ENCODE measurements around the gene PAX2. TPM values are rescaled to one million over a fixed set of nuclear protein-coding genes. Genes with fewer than 3 reads are reported as not detected.

The PAX2 gene
- total RNA-seq, 1 donor from 2014 or later, result not detected

DNA sequence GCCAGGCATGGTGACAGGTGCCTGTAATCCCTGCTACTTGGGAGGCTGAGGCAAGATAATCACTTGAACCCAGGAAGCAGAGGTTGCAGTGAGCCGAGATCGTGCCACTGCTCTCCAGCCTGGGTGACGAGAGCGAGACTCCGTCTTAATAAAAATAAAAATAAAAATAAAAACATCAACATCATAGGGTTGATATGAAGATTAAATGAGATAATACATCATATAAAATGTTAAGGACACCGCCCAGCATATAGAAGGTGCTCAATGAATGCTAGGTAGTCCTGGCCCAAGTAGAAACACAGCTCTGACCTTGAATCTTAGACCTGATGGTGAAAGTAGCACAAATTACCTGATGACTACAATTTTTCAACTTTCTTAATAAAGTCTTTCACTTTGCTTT lies 74.0 kb downstream of the PAX2 start:
- no peak overlapping the region for H3K4me3 ChIP-seq
- H3K27me3 ChIP-seq, result peaks cover 76% of the 10 kb centered on the region
- H3K36me3 ChIP-seq, result no peaks in the 10 kb centered on the region
- H3K9me3 ChIP-seq, result no peaks in the 10 kb centered on the region
- H3K27ac ChIP-seq, result no peak overlapping the region
- TF ChIP-seq CTCF (IDR thresholded peaks at IDR 0.05), result no peak
- H3K4me1 ChIP-seq, result no peaks in the 10 kb centered on the region
- ATAC-seq (no peak), DNase-seq (no peak)
- intact Hi-C loops (cut with DNase I), result no loop called here

DNA sequence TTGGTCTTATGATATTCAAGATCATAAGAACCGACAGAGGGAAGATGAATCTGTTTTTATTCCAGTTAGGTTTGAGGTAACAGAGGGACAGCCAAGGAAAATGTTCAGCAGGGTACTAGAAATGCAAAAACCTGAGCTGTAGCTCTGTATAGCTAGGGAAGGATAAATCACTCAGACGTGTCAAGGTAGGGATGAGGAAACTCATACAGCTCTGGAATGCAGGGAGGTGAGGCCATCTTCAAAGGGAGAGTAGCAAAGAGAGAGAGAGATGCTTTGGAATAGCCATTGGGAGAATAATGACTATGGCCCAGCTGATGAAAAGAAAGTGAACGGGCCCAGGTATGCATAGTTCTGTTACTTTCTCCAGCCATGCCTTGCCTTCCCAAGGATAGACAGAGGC lies 77.8 kb downstream of the PAX2 start:
- no peak for ATAC-seq
- no peak for DNase-seq
- peaks cover 80% of the 10 kb centered on the region for H3K27me3 ChIP-seq
- no peak overlapping the region for H3K4me3 ChIP-seq
- no peak overlapping the region for H3K27ac ChIP-seq
- intact Hi-C loops (cut with DNase I), result no loop called here
- no peaks in the 10 kb centered on the region for H3K9me3 ChIP-seq
- no peak for TF ChIP-seq CTCF (IDR thresholded peaks at IDR 0.05)
- H3K4me1 ChIP-seq, result peaks cover 17% of the 10 kb centered on the region
- no peaks in the 10 kb centered on the region for H3K36me3 ChIP-seq

- Histone ChIP-seq H3K27ac (no peak overlapping the region), H3K9me3 (no peaks in the 10 kb centered on the region), H3K27me3 (peaks cover 80% of the 10 kb centered on the region), H3K4me1 (peaks cover 19% of the 10 kb centered on the region), H3K36me3 (no peaks in the 10 kb centered on the region), H3K4me3 (no peak overlapping the region)
- ATAC-seq (no peak), DNase-seq (no peak)
- TF ChIP-seq CTCF (IDR thresholded peaks at IDR 0.05), result no peak
- intact Hi-C loops (cut with DNase I), result no loop called here
Measured at GRCh38 chr10:100824886-100825285, 79.5 kb downstream of the PAX2 start.

- intact Hi-C loops (cut with DNase I), result no loop called here
- H3K27ac ChIP-seq, result no peak overlapping the region
- H3K4me1 ChIP-seq, result peaks cover 19% of the 10 kb centered on the region
- DNase-seq (no peak), ATAC-seq (no peak)
- peaks cover 83% of the 10 kb centered on the region for H3K27me3 ChIP-seq
- TF ChIP-seq CTCF (IDR thresholded peaks at IDR 0.05), result no peak
- no peaks in the 10 kb centered on the region for H3K36me3 ChIP-seq
- H3K4me3 ChIP-seq, result no peak overlapping the region
- H3K9me3 ChIP-seq, result no peaks in the 10 kb centered on the region
Measured at GRCh38 chr10:100825325-100825875, 80.0 kb downstream of the PAX2 start.

DNA sequence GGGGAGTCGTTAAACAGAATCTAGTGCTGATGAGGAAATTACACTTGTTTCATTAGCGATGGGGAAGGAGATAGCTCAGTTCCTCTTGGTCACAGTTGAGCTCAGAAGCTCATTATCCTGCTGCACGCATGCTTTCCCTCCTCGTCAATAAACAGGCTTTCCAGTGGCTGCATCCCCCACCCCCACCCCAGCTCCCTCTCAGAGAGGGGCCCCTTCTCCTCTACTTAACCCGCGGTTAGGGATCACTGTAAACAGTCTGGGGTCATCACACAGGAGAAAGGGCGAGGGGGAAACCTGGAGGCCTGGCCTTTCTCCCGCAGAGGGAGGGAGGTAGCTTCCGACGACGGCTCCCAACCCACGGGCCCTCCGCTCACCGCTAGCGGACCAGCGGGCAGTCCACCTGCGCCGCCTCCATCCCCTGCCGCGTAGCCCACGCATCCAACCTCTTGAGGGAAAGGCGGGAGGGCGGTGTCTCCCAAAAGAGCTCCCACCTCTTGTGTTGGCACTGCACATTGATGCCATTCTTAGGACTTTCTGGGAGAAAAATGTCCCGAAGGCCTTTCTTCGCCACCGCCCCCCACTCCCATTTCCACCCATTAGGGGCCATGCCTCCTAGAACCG lies 80.8 kb downstream of the PAX2 start:
- Histone ChIP-seq H3K27me3 (peaks cover 86% of the 10 kb centered on the region), H3K4me1 (peaks cover 19% of the 10 kb centered on the region), H3K27ac (no peak overlapping the region), H3K36me3 (no peaks in the 10 kb centered on the region), H3K9me3 (no peaks in the 10 kb centered on the region), H3K4me3 (peak overlapping the region; percentile 37)
- ATAC-seq (peak; percentile 2), DNase-seq (no peak)
- TF ChIP-seq CTCF (IDR thresholded peaks at IDR 0.05), result no peak
- intact Hi-C loops (cut with DNase I), result no loop called here

DNA sequence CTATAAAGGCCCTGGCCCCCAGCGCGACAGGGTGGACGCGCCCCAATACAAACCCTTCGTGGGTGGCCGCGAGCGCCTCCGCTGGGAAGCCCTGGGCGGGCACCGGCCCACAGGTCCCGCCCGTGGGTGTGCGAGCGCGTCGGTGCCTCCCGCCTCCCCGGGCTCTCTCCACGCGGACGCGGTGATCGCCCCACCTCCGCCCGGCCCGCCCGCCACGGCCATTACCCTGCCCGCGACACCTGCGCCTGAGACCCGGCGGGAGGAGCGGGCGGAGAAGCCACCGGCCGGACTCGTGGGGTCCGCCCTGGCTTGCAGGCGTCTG lies 81.2 kb downstream of the PAX2 start:
- Histone ChIP-seq H3K36me3 (no peaks in the 10 kb centered on the region), H3K4me3 (peak overlapping the region; percentile 37), H3K9me3 (no peaks in the 10 kb centered on the region), H3K4me1 (peaks cover 19% of the 10 kb centered on the region), H3K27me3 (peaks cover 88% of the 10 kb centered on the region), H3K27ac (no peak overlapping the region)
- ATAC-seq (peak; percentile 22), DNase-seq (no peak)
- intact Hi-C loops (cut with DNase I), result no loop called here
- TF ChIP-seq CTCF (IDR thresholded peaks at IDR 0.05), result no peak
